DMS 273 treated with DMSO at 0.1 percent for 48 hours (cell line): ENCODE results near the gene UBR4.
A peak's percentile ranks its signal among the peaks of the same experiment; 100 is the strongest.
"Not testable (repeated sequence)": the region's sequence is repeated elsewhere in the genome, so short reads cannot be mapped to it uniquely, and the experiment has no call there.

Source experiments
- DNase-seq: peaks from one replicate; lab custom pipeline; 2025; lab: John Stamatoyannopoulos, UW

Gene UBR4

DNA sequence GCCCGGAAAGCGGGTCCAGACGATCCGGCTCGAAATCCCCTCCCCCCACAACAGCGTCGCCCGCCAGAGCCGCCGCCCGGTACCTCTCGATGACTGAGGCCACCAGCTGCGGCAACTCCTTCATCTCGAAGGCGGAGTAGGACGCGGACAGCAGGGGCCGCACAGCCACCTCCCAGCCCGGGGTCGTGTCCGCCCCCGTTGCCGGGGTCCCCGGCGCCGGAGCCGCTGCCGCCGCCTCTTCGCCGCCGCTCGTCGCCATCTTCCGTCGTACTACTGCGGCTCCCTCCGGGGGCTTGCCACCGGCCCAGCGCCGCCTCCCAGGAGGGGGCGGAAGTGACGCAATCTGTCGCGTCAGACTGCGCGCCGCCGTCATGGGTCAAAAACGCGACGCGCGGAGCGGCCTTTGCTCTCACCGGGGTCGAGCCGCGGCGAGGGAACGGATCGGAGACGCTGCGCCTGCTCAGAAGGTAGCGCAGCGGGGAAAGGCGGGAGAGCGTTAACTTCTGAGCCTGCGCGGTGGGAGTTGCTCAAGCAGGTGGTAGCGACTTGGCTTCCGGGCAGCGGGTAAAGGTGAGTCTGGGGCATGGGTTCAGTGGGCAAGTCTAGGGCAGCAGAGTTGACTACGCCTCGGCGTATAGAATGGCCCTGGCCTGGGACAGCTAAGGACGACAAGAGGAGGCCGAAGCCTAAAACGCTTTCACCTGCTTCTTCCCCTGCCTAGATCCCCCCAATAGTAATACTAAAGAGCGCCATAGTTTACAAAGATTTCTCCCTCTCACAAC lies at the start of gene UBR4:
Gene UBR4 (minus strand): TSS at position 277 of the 782 bp plus-strand sequence. CDS start 18 bp downstream, at position 259.
- DNase-seq = peak; percentile 88

DNA sequence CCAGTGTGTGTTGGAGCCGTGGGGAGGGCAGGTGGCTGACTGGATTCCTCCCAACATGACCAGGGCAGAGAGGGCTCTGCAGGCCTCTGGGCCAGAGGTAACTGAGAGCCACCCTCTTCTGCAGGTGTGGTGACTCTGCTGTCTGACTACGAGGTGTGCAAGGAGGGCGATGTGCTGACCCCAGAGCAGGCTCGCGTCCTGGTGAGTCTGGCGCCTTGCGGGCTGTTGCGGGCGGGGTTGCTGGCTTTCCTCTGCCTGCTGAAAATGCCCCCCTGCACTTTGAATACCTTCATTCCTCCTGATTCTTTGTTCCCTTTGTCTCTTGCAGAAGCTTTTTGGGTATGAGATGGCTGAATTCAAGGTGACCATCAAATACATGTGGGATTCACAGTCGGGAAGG lies 48.3 kb upstream of the UBR4 start:
- DNase-seq = no peak

DNA sequence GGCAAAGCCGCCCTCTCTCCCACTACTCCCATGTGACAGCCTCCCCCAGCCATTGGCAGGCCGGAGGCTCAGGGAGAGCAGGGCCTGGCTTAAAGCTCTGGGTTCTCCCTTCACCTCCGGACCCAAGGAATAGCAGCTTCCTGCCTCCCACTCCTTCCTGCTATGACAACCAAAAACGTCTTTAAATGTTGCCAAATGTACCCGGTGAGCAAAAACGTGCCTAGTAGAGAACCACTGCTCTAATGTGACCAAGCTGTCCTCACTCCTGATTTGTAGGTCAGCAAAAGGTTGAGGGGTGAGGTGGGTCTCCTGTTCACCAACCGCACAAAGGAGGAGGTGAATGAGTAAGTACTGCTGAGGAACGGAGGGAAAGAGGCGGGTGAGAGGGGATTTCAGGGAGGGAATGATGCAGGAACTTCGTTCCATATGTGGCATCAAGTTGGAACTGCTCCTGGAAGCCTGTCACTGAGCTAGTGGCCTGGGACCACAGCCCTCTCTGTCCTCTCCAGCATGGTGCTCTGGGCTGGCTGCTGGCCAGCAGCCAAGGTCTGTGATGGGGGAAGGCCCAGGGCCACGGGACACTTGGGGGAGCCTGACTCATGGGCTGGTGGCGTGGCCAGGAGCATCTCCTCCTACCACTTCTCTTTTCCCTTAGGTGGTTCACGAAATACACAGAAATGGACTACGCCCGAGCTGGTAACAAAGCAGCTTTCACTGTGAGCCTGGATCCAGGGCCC lies 47.3 kb upstream of the UBR4 start:
- no peak for DNase-seq

DNA sequence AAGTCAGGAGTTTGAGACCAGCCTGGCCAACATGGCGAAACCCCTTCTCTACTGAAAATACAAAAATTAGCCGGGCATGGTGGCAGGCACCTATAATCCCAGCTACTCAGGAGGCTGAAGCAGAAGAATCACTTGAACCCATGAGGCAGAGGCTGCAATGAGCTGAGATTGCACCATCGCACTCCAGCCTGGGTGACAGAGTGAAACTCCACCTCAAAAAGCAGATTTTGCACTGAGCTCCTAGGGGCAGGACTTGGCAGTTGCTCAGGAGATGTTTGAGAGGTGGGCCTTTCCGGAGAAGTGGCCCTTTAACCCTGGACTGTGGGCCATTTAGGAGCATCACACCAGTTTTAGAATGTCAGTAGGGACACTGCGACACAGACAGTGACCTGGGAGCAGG lies 46.2 kb upstream of the UBR4 start:
- not testable (repeated sequence) for DNase-seq

DNA sequence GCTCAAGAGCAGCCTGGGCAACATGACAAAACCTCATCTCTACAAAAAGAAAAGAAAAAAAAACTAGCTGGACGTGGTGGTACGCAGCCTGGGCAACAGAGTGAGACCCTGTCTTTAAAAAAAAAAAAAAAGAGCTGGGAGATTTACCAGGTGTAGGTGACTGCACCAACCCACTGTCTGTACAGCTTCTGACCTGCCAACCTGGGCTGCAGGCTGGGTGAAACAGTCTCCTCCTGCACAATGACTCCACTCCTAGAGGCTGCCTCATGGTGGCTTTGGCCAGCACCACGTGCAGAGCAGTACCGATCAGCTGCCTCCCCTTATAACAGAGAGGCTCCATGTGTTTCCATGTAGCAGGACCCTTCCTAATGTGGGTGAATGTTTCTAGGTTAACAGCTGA lies 45.2 kb upstream of the UBR4 start:
- DNase-seq = no peak

DNA sequence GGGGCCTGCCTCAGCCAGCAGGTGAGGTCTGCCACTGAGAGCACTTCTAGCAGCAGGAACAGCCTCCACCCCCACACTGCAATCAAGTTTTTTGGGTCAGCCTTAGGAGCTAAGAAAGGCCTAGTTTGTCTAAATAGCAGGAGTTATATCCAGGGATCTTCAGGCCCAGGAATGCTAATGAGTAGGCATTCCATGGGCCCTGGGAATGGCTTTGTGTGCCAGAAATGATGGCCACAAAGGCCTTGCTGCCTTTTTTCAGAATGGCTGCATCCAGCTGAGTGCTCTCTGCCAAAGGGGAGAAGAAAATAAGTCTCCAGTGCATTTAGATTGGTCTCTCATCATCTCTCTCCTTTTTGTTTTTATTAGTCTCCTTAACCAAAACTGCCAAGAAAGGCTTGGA lies 44.4 kb upstream of the UBR4 start:
- DNase-seq = no peak

DNA sequence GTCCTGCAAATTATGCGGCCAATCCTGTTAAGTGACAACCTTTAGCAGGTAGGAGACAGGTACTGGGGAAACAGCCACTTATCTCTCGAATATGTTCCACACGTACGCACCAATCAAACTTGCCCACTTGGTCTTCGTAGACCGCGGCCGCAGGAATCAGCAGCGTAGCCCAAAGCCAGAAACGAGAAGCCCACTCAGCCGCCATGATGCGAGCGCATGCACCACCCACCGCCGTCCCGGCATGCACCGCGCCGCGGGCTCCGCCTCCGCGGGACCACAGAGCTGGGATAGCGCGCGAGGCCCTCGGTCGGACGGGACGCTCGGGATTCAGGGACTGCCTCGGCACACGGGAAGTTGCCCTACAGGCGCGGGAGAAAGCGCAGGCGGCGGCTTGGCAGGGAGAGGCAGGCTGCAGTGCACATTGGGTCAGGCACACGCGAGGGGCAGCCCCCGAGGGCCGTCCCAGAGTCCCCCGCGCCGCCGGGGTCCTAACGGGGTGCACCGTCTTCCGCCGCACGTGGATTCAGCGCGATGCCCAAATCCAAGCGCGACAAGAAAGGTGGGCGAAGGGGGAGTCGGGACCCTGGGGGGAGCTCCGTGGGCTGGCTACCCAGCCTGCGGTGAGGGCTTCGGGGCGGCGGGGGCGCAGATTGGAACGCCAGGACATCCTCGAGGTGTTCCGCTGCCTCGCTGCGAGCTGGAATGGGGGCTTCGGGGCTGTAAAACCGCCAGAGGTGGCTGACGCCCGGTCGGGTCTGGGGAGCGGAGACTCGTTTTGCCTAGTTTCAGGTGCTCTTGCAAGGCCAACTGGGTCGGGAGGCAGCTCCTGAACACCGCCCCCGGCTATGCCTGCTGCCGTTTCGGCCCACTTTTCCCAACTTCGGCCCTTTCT lies 41.5 kb upstream of the UBR4 start, which contains the start of the genes EMC1 and MRTO4:
Gene EMC1 (minus strand): TSS at position 220 of the 892 bp plus-strand sequence. CDS start 15 bp downstream, at position 205.
Gene MRTO4 (plus strand): TSS at position 501 of the 892 bp plus-strand sequence. CDS start 31 bp downstream, at position 532.
- peak; percentile 43 for DNase-seq

DNA sequence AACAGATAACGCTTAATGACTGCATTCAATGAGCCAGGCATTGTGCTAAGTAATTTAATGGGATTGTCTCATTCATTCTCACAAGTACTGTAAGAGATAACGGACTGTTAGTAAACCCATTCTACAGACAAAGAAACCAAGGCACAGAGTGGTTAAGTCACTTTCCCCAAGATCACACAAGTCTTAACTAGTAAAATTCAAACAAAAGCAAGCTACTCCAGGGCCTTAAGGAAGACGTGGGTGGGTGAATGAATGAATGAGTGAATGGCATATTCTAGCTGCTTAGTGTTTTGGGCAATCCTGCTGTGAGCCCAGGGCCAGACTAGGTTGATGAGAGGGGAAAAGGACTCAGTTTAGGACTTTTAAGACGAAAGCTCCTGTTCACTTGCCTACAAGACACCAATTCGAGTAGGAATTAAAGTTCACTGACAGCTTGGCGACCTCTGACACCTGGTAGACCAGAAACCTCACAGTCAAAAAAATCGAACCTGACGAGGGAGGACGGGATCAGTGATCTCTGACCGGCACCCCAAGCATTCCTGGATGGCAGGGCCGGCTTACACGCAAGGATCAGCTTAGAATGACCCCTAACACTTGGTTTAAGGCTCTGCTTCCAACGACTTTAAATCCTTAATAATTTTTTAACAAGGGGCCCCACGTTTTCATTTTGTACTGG lies 40.7 kb upstream of the UBR4 start:
- no peak for DNase-seq

DNA sequence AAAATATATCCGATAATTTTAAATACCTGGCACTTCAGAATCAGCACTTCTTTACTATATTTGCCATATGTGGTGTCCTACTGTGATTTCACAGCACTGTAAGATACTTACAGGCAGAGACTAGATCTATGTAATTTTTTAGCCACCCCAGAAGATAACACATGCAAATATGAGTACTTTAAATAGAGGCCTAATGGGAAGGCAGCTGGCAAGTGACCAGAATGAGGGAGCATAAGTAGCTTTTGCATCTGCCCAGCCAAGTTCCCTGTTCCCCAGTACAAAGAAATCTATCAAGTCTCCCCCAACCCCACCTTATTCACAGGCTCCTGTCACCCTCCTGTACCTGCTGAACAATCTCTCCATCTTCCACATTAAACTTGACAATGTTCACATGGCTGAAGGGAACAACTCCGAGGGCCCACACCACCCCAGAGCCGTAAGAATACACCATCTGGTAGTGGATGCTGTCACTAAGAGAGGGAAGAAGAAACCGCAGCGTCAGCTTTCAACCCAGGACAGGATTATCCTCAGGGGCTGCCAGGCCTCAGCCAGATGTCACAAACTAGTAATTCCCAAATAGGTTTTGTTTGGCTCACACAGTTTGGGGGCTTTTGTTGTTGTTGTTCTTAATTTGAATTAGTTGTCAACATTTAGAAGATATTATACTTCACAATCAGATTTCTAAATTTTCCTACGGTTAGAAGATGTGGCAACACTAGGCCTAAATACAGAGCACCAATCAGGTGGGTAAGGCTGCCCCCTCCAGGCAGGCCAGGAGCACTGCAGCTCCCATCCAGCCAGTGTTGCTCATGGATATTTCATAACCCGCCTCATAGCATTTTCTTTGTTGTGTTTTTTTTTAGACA lies 30.8 kb upstream of the UBR4 start:
- DNase-seq = peak; percentile 51

DNA sequence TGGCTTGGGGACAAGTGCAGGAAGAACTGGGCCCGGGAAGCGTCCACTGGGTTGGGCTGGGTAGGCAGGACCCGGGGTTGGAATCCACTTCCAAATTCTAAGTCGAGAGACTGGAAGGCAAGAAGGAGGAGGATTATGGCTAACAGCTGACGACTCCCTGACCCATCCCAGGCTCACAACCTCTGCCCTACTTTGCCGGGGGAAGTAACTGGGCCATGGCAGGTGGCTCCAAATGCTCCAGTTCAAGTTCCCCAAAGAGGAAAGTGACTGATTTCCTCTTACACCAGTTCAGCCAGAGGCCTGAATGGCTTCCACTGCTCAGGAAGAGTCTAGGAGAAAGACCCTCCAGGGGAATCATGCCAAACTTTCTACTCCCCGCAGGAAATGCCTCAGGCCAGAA lies 29.8 kb upstream of the UBR4 start:
- no peak for DNase-seq

DNA sequence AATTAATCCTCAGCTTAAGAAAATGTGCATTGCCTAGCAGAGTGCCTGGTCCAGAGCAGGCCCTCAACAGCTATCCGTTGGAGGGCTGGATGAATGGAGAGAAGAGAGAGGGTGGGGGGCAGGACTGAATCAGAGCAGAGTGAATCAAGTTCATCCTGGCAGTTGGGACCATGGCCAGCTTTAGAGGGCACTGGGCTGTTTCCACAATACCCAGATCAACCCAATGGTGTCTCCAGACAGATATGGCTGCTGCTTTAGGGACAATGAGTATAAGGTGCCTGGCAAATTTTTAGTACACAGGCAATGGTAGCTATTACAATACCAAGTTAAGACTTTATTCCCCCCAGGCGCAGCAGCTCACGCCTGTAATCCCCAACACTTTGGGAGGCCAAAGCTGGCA lies 24.2 kb upstream of the UBR4 start:
- no peak for DNase-seq

DNA sequence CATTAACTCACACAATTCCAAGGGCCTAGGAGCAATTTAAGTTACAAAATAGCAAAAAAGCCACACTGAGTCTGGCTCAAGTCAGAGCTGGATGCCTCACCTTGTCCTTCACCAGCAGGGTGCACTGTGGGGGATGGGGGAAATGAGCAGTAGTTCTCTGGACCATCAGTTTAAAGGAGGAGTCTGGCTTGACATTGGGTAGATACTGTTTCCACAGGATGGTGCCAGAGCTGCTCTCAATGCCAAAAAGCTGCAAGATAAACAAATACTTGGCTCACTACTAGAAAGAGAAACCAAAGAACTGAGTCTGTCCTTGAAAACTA lies 22.4 kb upstream of the UBR4 start:
- no peak for DNase-seq

DNA sequence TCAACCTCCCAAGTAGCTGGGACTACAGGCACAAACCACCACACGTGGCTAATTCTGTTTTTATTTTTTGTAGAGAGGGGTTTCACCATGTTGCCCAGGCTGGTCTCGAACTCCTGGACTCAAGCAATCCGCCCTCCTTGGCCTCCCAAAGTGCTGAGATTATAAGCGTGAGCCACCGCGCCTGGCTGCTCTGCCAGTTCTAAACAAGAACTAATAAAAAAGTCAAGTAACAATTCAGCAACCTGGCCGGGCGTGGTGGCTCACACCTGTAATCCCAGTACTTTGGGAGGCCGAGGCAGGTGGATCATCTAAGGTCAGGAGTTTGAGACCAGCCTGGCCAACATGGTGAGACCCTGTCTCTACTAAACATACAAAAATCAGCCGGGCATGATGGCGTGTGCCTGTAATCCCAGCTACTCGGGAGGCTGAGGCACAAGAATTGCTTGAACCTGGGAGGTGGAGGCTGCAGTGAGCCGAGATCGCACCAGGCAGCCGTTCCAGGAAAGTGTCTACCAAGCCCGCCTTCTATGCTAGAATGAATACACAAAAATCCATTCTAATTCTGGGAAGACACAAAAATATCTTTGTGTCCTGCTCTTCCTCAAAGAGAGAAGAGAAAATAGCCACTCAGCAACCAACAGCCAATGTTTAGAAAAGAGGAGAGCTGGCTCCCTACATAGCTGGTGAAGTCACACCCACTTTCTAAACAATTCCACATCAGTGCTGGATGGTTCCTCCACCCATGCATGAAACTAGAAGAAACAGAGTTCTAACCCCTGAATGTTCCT lies 21.9 kb upstream of the UBR4 start:
- not testable (repeated sequence) for DNase-seq

DNA sequence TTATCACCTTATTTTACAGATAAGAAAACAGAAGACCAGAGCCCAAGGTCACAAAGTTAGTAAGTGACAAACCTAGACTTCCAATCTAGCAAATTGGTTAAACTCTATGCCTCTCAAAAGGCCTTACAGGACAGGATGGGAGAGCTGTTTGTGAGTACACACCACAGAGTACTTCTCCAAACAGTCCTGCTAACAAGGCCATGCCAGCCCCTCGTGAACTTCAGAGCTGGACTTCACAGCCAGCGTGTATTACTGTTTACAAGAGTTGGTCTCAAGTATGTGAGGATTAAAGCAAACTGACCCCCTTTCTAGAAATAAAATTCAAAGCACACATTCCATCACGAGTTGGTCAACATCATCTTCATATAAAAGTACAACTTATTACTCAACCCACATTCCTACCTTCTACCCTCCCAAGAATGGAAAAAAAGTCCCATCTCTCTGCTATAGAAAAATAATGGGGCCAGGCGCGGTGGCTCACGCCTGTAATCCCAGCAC lies 19.8 kb upstream of the UBR4 start:
- DNase-seq = no peak

DNA sequence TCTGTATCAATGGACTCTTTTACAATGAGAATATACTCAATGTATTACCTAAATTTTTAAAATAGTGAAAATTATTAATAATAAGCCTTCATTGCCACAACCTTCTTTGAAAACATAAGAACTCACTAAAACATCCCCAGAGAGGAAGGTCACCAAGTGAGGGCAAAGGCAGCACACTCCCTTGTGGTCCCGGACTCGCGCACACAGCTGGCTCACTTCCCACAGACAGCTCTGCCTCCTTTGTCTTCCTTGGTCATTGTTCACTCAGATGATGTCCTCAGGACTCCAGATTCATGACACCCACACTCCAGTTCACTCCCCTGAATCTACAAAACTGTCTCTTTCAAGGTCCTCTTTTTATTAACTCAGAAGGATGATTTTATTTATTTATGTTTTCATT lies 19.2 kb upstream of the UBR4 start:
- DNase-seq = no peak

DNA sequence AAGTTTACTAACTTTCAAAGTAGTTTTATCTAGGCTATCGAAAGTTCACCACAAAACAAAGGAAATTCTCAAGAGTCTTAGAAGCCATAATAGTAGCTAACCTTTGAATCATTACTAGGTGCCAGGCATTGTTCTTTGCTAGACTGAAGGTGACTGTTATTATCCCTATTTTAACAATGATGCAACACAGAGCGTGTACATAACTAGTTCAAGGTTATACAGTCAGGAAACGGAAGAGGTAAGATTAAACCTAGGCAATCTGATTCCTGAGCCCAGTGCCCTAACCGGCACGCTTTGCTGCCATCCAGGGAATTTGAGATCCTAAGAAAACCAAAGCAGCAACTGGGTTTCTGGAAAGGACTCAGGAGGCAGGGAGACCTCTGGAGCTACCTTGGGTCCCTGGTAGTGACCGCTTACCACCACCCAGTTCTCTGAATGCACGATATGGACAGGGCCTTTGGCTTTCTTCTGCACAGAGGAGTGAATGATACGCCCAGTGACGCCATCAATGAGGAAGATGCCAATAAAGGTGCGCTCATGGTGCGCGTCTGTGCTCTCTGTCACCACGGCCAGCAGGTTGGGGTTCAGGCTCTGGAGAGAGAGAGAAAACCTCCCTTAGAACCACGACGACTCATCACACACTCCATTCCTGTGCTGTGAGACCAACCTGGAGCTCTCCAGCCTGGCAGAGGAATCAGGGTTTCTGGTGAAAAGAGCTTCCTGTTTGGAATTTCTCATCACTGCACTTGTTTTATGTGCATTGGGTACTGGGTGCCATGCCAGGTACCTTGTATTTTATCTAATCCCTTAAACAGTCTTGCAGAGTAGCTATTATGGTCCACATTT lies 13.1 kb upstream of the UBR4 start:
- DNase-seq = no peak

DNA sequence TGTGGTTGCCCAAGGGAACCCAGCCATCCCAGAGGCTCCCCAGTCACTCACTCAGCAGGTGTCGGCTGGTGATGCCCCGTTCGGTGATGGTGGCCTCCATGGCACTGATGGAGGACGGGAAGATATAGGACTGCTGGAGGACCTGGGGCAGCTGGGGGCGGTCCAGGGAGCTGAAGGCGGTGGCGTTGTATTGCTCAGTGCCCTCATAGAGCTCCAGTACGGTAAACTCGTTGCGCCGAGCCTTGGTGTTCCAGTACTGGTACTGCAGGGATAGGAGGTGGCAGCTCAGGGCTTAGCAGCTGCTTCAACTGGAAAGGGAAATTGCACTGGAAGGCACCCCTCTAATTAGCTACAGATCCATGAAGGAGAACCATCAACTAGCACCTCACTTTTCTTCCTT lies 12.5 kb upstream of the UBR4 start:
- DNase-seq = no peak

DNA sequence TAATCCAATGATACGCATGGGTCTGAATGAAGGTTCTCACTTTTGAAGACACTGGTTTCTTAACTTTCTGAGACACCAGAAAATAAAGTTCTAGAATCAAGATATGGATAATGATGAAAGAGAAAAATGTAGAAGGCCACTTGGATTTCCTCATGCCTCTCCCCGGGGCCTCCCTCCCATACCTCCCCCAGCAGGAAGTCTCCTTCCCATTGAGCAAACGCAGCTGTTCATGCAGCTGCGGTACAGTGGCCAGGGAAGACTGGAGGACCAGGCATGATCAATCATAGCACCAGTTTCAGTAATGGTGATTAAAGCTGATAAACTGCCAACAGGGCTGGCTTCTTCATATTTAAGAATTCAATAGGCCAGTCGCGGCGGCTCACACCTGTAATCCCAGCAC lies 10.9 kb upstream of the UBR4 start:
- no peak for DNase-seq
